H9 (cell line): ENCODE results near the gene KCTD2. TPM values are rescaled to one million over a fixed set of nuclear protein-coding genes. Genes with fewer than 3 reads are reported as not detected.

Experiments
- DNase-seq: peaks from one replicate; pipeline ENCODE4 v3.0.0-alpha.2; 2017
- H2AFZ ChIP-seq: one replicate; pipeline ENCODE4 v1.6.1; 2013; ENCODE audit warnings: mild to moderate bottlenecking, low read length, control low read depth, moderate library complexity
- H2AK5ac ChIP-seq: 2 replicates; pipeline ENCODE4 v1.6.1; 2013; ENCODE audit warnings: low read length, control low read depth, mixed read lengths; ENCODE audit not compliant: insufficient read length
- H2BK120ac ChIP-seq: one replicate; pipeline ENCODE4 v1.6.1; 2013; ENCODE audit warnings: low read depth, mild to moderate bottlenecking, low read length, control low read depth, inconsistent platforms; ENCODE audit not compliant: poor library complexity, severe bottlenecking
- H2BK12ac ChIP-seq: 2 replicates; pipeline ENCODE4 v1.6.1; 2013; ENCODE audit warnings: low read length, control low read depth, mixed read lengths, low read depth; ENCODE audit not compliant: insufficient read length
- H2BK15ac ChIP-seq: 2 replicates; pipeline ENCODE4 v1.6.1; 2013; ENCODE audit warnings: low read depth, low read length, control low read depth
- H2BK20ac ChIP-seq: one replicate; pipeline ENCODE4 v1.6.1; 2013; ENCODE audit warnings: low read depth, mild to moderate bottlenecking, low read length, control low read depth, inconsistent platforms; ENCODE audit not compliant: poor library complexity, severe bottlenecking
- H2BK5ac ChIP-seq: 2 replicates; pipeline ENCODE4 v1.6.1; 2013; ENCODE audit warnings: low read length, control low read depth, mixed read lengths; ENCODE audit not compliant: insufficient read length
- H3K14ac ChIP-seq: 2 replicates; pipeline ENCODE4 v1.6.1; 2013; ENCODE audit warnings: low read length, control low read depth; ENCODE audit not compliant: insufficient read depth
- H3K18ac ChIP-seq: 2 replicates; pipeline ENCODE4 v1.6.1; 2013; ENCODE audit warnings: low read depth, mild to moderate bottlenecking, mixed read lengths, low read length, control low read depth; ENCODE audit not compliant: insufficient read length
- H3K23ac ChIP-seq: 2 replicates; pipeline ENCODE4 v1.6.1; 2013; ENCODE audit warnings: low read length, control low read depth, mixed read lengths, low read depth; ENCODE audit not compliant: insufficient read length
- H3K23me2 ChIP-seq: 2 replicates; pipeline ENCODE4 v1.6.1; 2013; ENCODE audit warnings: low read depth, mild to moderate bottlenecking, mixed read lengths, low read length, control low read depth; ENCODE audit not compliant: insufficient read length, poor library complexity, severe bottlenecking
- H3K27ac ChIP-seq: 2 replicates; pipeline ENCODE4 v1.5.1; 2013; ENCODE audit warnings: low read length, control low read depth, mixed read lengths, low read depth; ENCODE audit not compliant: insufficient read length
- H3K27me3 ChIP-seq: 2 replicates; pipeline ENCODE4 v1.6.1; 2013; ENCODE audit warnings: low read length, control low read depth, inconsistent platforms; ENCODE audit not compliant: insufficient read depth
- H3K4ac ChIP-seq: 2 replicates; pipeline ENCODE4 v1.6.1; 2013; ENCODE audit warnings: low read depth, mild to moderate bottlenecking, control low read depth, inconsistent platforms, low read length, moderate library complexity
- H3K4me1 ChIP-seq: 2 replicates; pipeline ENCODE4 v1.6.1; 2013; ENCODE audit warnings: low read length, control low read depth, inconsistent platforms; ENCODE audit not compliant: insufficient read depth
- H3K4me2 ChIP-seq: 2 replicates; pipeline ENCODE4 v1.6.1; 2013; ENCODE audit warnings: low read length, control low read depth, mixed read lengths; ENCODE audit not compliant: insufficient read length, insufficient read depth
- H3K56ac ChIP-seq: 2 replicates; pipeline ENCODE4 v1.6.1; 2013; ENCODE audit warnings: low read depth, mild to moderate bottlenecking, mixed read lengths, low read length, control low read depth; ENCODE audit not compliant: insufficient read length
- H3K79me1 ChIP-seq: 2 replicates; pipeline ENCODE4 v1.6.1; 2013; ENCODE audit warnings: low read depth, mild to moderate bottlenecking, moderate library complexity, low read length, control low read depth, inconsistent platforms; ENCODE audit not compliant: insufficient read depth, poor library complexity, severe bottlenecking
- H3K79me2 ChIP-seq: 2 replicates; pipeline ENCODE4 v1.6.1; 2013; ENCODE audit warnings: low read length, control low read depth, inconsistent platforms; ENCODE audit not compliant: insufficient read depth
- H3K9ac ChIP-seq: 2 replicates; pipeline ENCODE4 v1.6.1; 2013; ENCODE audit warnings: low read length, control low read depth, mixed read lengths; ENCODE audit not compliant: insufficient read length; ENCODE audit errors: extremely low read depth
- H3K9me3 ChIP-seq: one replicate; pipeline ENCODE4 v1.6.1; 2013; ENCODE audit warnings: low read depth, low read length, inconsistent platforms; ENCODE audit not compliant: control insufficient read depth
- H3T11ph ChIP-seq: one replicate; pipeline ENCODE4 v1.6.1; 2013; ENCODE audit warnings: mild to moderate bottlenecking, low read length, control low read depth, inconsistent platforms
- H4K20me1 ChIP-seq: one replicate; pipeline ENCODE4 v1.6.1; 2013; ENCODE audit not compliant: control insufficient read depth, insufficient read length, insufficient read depth
- H4K5ac ChIP-seq: 2 replicates; pipeline ENCODE4 v1.6.1; 2013; ENCODE audit warnings: low read depth, mild to moderate bottlenecking, mixed read lengths, low read length, control low read depth; ENCODE audit not compliant: insufficient read length
- H4K8ac ChIP-seq: replicated peaks from 2 replicates; pipeline ENCODE4 v1.6.1; 2013; ENCODE audit warnings: low read length, control low read depth, mixed read lengths, low read depth; ENCODE audit not compliant: insufficient read length
- H4K91ac ChIP-seq: 2 replicates; pipeline ENCODE4 v1.6.1; 2013; ENCODE audit warnings: low read depth, mild to moderate bottlenecking, moderate library complexity, mixed read lengths, low read length, control low read depth; ENCODE audit not compliant: insufficient read length
- H3K27ac Mint-ChIP-seq, 3 experiments: 2 replicates in 2 of 3; 3 replicates in 1 of 3; pipeline ENCODE4 v1.8.0; 2020 to 2021; ENCODE audit warnings: mixed read lengths in 3 of 3, mild to moderate bottlenecking in 1 of 3, moderate library complexity in 1 of 3
- H3K27me3 Mint-ChIP-seq: 2 replicates; pipeline ENCODE4 v1.8.0; 2021; ENCODE audit warnings: low read depth, mild to moderate bottlenecking, moderate library complexity, mixed read lengths
- H3K36me3 Mint-ChIP-seq, 3 experiments: 2 replicates in 2 of 3; 3 replicates in 1 of 3; pipeline ENCODE4 v1.8.0; 2020 to 2021; ENCODE audit warnings: low read depth in 3 of 3, mixed read lengths in 3 of 3; ENCODE audit not compliant: insufficient read depth in 1 of 3
- H3K4me1 Mint-ChIP-seq, 2 experiments: 2 replicates each; pipeline ENCODE4 v1.8.0; 2020; ENCODE audit warnings: mixed read lengths in 2 of 2
- H3K4me3 Mint-ChIP-seq, 2 experiments: 2 replicates in 1 of 2; 3 replicates in 1 of 2; pipeline ENCODE4 v1.8.0; 2020 to 2021; ENCODE audit warnings: mild to moderate bottlenecking in 2 of 2, mixed read lengths in 2 of 2, moderate library complexity in 1 of 2
- H3K9me3 Mint-ChIP-seq, 2 experiments: 2 replicates in 1 of 2; 3 replicates in 1 of 2; pipeline ENCODE4 v1.8.0; 2020; ENCODE audit warnings: mild to moderate bottlenecking in 2 of 2, mixed read lengths in 2 of 2, moderate library complexity in 1 of 2
- CTCF ChIP-seq: fragments of 200-600 bp; sonication (generic); conservative IDR thresholded peaks from 3 replicates; pipeline ENCODE4 v1.8.0; 2021; ENCODE audit warnings: antibody characterized with exemption, mild to moderate bottlenecking
- total RNA-seq: library from RNA; stranded (reverse); gene quantifications from 2 replicates; pipeline ENCODE4 v1.2.1, GENCODE V29; 2021

KCTD2 gene
- total RNA-seq, 1 experiment from 2014 or later: 40.1 TPM

DNA sequence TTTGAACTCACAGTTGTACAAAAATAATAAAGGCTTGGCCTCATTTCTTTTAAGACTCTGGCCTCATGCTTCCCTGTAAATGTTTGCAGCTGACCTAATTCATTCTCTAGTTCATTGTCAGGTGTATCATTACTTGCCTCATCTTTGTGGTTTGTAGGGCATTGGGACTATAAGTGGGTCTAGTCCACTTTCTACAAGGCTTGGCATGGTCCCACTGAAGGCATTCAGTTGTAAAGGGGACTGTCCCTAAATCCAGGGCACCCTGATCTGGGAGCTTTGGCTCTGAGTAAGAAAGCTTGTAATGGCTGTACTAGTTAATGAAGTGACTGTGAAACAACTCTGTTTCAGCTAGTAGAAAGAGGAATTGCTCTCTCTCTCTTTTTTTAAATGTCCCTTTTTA lies 2.7 kb downstream of the KCTD2 start:
- H3K79me1 ChIP-seq: peaks cover 5% of the 10 kb centered on the region
- no peaks in the 10 kb centered on the region for H3K9me3 ChIP-seq
- no peak overlapping the region for H2AFZ ChIP-seq
- H3T11ph ChIP-seq: no peak overlapping the region
- no peaks in the 10 kb centered on the region for H3K4me1 ChIP-seq
- Mint-ChIP-seq H3K27ac (no peak overlapping the region), H3K36me3 (peaks cover 31 to 66% (median 48%) of the 10 kb centered on the region in 3 experiments), H3K4me1 (peaks cover 25 to 26% of the 10 kb centered on the region in 2 experiments), H3K27me3 (no peaks in the 10 kb centered on the region), H3K9me3 (peaks cover 0 to 2% of the 10 kb centered on the region in 2 experiments; a peak in 2 of 5 replicates), H3K4me3 (no peak overlapping the region)
- H3K27me3 ChIP-seq: no peaks in the 10 kb centered on the region
- H3K23ac ChIP-seq: no peak overlapping the region
- H3K27ac ChIP-seq: no peak overlapping the region
- no peak overlapping the region for H2AK5ac ChIP-seq
- no peak overlapping the region for H3K56ac ChIP-seq
- H3K14ac ChIP-seq: no peak overlapping the region
- no peak overlapping the region for H2BK15ac ChIP-seq
- H3K79me2 ChIP-seq: peaks cover 13% of the 10 kb centered on the region; the same call in 1 of the 2 replicates
- no peak overlapping the region for H2BK120ac ChIP-seq
- no peak overlapping the region for H3K18ac ChIP-seq
- no peaks in the 10 kb centered on the region for H4K20me1 ChIP-seq
- no peak overlapping the region for H2BK5ac ChIP-seq
- H2BK20ac ChIP-seq: no peak overlapping the region
- no peak overlapping the region for H3K9ac ChIP-seq
- H4K5ac ChIP-seq: no peak overlapping the region
- TF ChIP-seq CTCF: no peak
- H3K4me2 ChIP-seq: no peak overlapping the region
- no peak overlapping the region for H4K8ac ChIP-seq
- no peak overlapping the region for H3K4ac ChIP-seq
- no peak overlapping the region for H2BK12ac ChIP-seq
- DNase-seq: no peak
- H4K91ac ChIP-seq: no peak overlapping the region
- peaks cover 6% of the 10 kb centered on the region for H3K23me2 ChIP-seq
